ENCODE data around the gene FAM131B.
A peak's percentile ranks its signal among the peaks of the same experiment; 100 is the strongest.

FAM131B gene

GRCh38 chr7:143361552-143362130, 872 bp downstream of the FAM131B start:
- TF ChIP-seq CTCF (IDR thresholded peaks at IDR 0.05; ENCODE audit: borderline replicate concordance, extremely low read depth, low read length, poor library complexity, severe bottlenecking): no peak
- TF ChIP-seq EZH2 (IDR thresholded peaks at IDR 0.05; ENCODE audit: borderline replicate concordance, low read depth, low read length, severe bottlenecking): no peak
- Histone ChIP-seq H3K4me1 (ENCODE audit: insufficient read depth, low read length) (peaks cover 12% of the 10 kb centered on the region), H3K9ac (ENCODE audit: low read depth, low read length) (no peak overlapping the region; the same call in 1 of the 2 replicates), H3K36me3 (ENCODE audit: insufficient read depth, low read length) (no peaks in the 10 kb centered on the region), H3K9me3 (ENCODE audit: insufficient read depth, low read length, severe bottlenecking) (no peaks in the 10 kb centered on the region), H3K27me3 (ENCODE audit: insufficient read depth, low read length, poor library complexity) (peaks cover 57% of the 10 kb centered on the region), H3K27ac (ENCODE audit: low read length) (no peak overlapping the region), H2AFZ (ENCODE audit: low read depth, low read length) (no peak overlapping the region), H3K4me3 (ENCODE audit: low read depth in 1 of 2, low read length in 2 of 2) (peak overlapping the region in 1 of 2 experiments; percentile 62; a peak in 2 of 4 replicates), H3K4me2 (ENCODE audit: insufficient read depth, low read length) (peak overlapping the region; percentile 97), H3K79me2 (ENCODE audit: insufficient read depth, low read length) (no peaks in the 10 kb centered on the region), H4K20me1 (ENCODE audit: insufficient read depth, low read length) (no peaks in the 10 kb centered on the region)
- DNase-seq (no peak), ATAC-seq (ENCODE audit: insufficient read depth, low read depth) (peak; percentile 3; the same call in 1 of the 3 replicates)

GRCh38 chr7:143360788-143361551, 1.5 kb downstream of the FAM131B start:
- H3K27me3 ChIP-seq (ENCODE audit: insufficient read depth, low read length, poor library complexity): peaks cover 57% of the 10 kb centered on the region
- H3K4me3 ChIP-seq (ENCODE audit: low read depth in 1 of 2, low read length in 2 of 2): no peak overlapping the region
- H3K9me3 ChIP-seq (ENCODE audit: insufficient read depth, low read length, severe bottlenecking): no peaks in the 10 kb centered on the region
- no peak overlapping the region for H3K4me2 ChIP-seq (ENCODE audit: insufficient read depth, low read length)
- H2AFZ ChIP-seq (ENCODE audit: low read depth, low read length): no peak overlapping the region
- no peak overlapping the region for H3K9ac ChIP-seq (ENCODE audit: low read depth, low read length)
- no peaks in the 10 kb centered on the region for H3K79me2 ChIP-seq (ENCODE audit: insufficient read depth, low read length)
- H3K27ac ChIP-seq (ENCODE audit: low read length): no peak overlapping the region
- H4K20me1 ChIP-seq (ENCODE audit: insufficient read depth, low read length): no peaks in the 10 kb centered on the region
- no peaks in the 10 kb centered on the region for H3K36me3 ChIP-seq (ENCODE audit: insufficient read depth, low read length)
- H3K4me1 ChIP-seq (ENCODE audit: insufficient read depth, low read length): peaks cover 12% of the 10 kb centered on the region
- TF ChIP-seq CTCF (IDR thresholded peaks at IDR 0.05; ENCODE audit: borderline replicate concordance, extremely low read depth, low read length, poor library complexity, severe bottlenecking) (no peak), EZH2 (IDR thresholded peaks at IDR 0.05; ENCODE audit: borderline replicate concordance, low read depth, low read length, severe bottlenecking) (no peak)
- ATAC-seq (ENCODE audit: insufficient read depth, low read depth): no peak
- no peak for DNase-seq

- Histone ChIP-seq H3K4me3 (ENCODE audit: low read depth in 1 of 2, low read length in 2 of 2) (no peak overlapping the region), H2AFZ (ENCODE audit: low read depth, low read length) (no peak overlapping the region), H3K79me2 (ENCODE audit: insufficient read depth, low read length) (no peaks in the 10 kb centered on the region), H3K4me1 (ENCODE audit: insufficient read depth, low read length) (peaks cover 12% of the 10 kb centered on the region), H3K36me3 (ENCODE audit: insufficient read depth, low read length) (no peaks in the 10 kb centered on the region), H3K9ac (ENCODE audit: low read depth, low read length) (no peak overlapping the region), H3K4me2 (ENCODE audit: insufficient read depth, low read length) (no peak overlapping the region), H3K27me3 (ENCODE audit: insufficient read depth, low read length, poor library complexity) (peaks cover 51% of the 10 kb centered on the region), H3K9me3 (ENCODE audit: insufficient read depth, low read length, severe bottlenecking) (no peaks in the 10 kb centered on the region), H4K20me1 (ENCODE audit: insufficient read depth, low read length) (no peaks in the 10 kb centered on the region; the same call in 1 of the 2 replicates), H3K27ac (ENCODE audit: low read length) (no peak overlapping the region)
- TF ChIP-seq EZH2 (IDR thresholded peaks at IDR 0.05; ENCODE audit: borderline replicate concordance, low read depth, low read length, severe bottlenecking) (no peak), CTCF (IDR thresholded peaks at IDR 0.05; ENCODE audit: borderline replicate concordance, extremely low read depth, low read length, poor library complexity, severe bottlenecking) (no peak)
- ATAC-seq (ENCODE audit: insufficient read depth, low read depth) (no peak), DNase-seq (no peak)
These were observed 2.7 kb downstream of the FAM131B start for GRCh38 chr7:143359771-143360353.

All from DND-41 (cell line).